Breast epithelium (tissue), 3 donors: Measurements from ENCODE around the gene SNX25.

ENCODE experiments used
- CTCF ChIP-seq, 3 donors: fragments of 450-650 bp; IDR thresholded peaks; one replicate each; pipeline ENCODE4 v1.5.1; 2016 to 2017; ENCODE audit warnings: antibody characterized with exemption in 3 of 3, mild to moderate bottlenecking in 3 of 3, moderate library complexity in 3 of 3
- POLR2A ChIP-seq: fragments of 450-650 bp; IDR thresholded peaks from one replicate; pipeline ENCODE4 v1.6.1; 2016; ENCODE audit warnings: antibody characterized with exemption, mild to moderate bottlenecking, moderate library complexity
- POLR2AphosphoS5 ChIP-seq, 3 donors: sonication (generic); formaldehyde crosslinking; IDR thresholded peaks; one replicate each; pipeline ENCODE4 v1.6.1; 2017; ENCODE audit warnings: antibody characterized with exemption in 3 of 3

DNA sequence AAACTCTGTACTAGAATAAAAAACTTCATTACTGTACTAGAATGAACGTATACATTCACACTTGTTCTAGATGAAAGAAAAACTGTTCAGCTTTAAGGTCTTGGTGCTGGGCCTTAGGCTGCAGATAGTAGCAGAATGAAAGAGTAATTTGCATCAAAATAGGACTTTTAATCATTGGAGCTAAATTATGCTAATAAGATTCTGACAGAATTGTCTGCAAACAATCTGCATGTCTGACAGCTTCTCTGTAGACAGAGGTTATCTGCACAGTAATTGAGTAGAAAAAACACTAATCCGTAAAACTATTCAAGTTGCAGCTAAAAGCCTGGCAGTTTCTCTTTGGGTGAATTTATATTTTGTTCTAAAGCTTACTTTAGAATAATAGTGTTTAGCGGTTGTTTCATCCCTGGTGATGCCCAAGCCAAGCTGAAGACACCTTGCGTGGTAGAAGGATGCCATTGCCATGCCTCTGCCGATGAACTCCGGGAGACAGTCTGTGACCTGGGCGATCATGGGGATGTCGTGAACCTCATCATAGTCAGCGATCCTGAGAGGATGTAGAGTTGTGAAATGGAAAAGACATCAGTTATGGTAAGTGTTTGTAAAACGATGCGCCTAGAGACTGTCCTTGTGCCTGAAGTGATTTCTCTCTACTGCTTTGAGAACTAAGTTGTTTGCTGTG lies 161.0 kb downstream of the SNX25 start:
- TF ChIP-seq CTCF (IDR thresholded peaks at IDR 0.05) = no peak
- TF ChIP-seq POLR2AphosphoS5 (IDR thresholded peaks at IDR 0.05) = no peak
- TF ChIP-seq POLR2A = no peak
